Kidney epithelial cell (primary cell): ENCODE measurements around the gene SMIM26. TPM values are rescaled to one million over a fixed set of nuclear protein-coding genes. Genes with fewer than 3 reads are reported as not detected.

Experiments used
- DNase-seq: peaks from one replicate; pipeline ENCODE4 v3.0.0-alpha.2; 2010; ENCODE audit warnings: low read depth
- H3K27me3 ChIP-seq: 2 replicates; pipeline ENCODE4 v1.6.0; 2011; ENCODE audit warnings: low read length; ENCODE audit not compliant: control insufficient read depth, insufficient read depth
- H3K36me3 ChIP-seq: 2 replicates; pipeline ENCODE4 v1.5.1; 2011; ENCODE audit warnings: low read length; ENCODE audit not compliant: control insufficient read depth, insufficient read depth
- H3K4me3 ChIP-seq: 2 replicates; pipeline ENCODE4 v1.5.1; 2011; ENCODE audit warnings: low read depth, mild to moderate bottlenecking, control low read depth, low read length
- CTCF ChIP-seq: IDR thresholded peaks from 2 replicates; pipeline ENCODE4 v1.5.1; 2011; ENCODE audit warnings: mild to moderate bottlenecking, moderate library complexity, low read length, control low read depth, inconsistent platforms; ENCODE audit not compliant: insufficient read depth, poor library complexity, severe bottlenecking
- total RNA-seq: library from RNA; depleted of rRNA; stranded (reverse); fragments of >200 nt; gene quantifications from 2 replicates; pipeline ENCODE4 v1.2.3, GENCODE V29; 2015

Gene SMIM26
- total RNA-seq, 1 donor from 2014 or later: 178 TPM

GRCh38 chr20:18571009-18571408, 3.8 kb downstream of the SMIM26 start:
- H3K36me3 ChIP-seq: peaks cover 2% of the 10 kb centered on the region
- no peaks in the 10 kb centered on the region for H3K27me3 ChIP-seq
- DNase-seq: no peak
- no peak overlapping the region for H3K4me3 ChIP-seq
- no peak for TF ChIP-seq CTCF

DNA sequence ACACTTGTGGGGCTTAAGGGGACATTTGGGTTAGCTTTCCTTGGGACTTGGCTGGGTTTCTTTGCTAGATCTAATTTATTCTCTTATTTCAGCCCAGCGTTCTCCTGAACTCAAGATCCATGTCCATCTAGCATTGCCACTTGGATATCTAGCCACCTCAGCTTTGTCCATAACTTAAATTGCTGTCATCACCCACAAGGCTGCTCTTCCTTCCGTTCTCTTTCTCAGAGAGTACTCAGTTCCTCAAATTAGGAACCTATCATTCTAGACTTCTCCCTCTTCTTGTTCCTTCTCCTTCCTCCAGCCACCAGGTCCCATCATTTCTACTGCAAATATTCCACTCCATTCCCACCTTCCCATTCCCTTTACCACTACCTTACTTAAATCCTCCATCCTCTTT, 4.3 kb downstream of the SMIM26 start:
- no peak for TF ChIP-seq CTCF
- Histone ChIP-seq H3K27me3 (no peaks in the 10 kb centered on the region), H3K36me3 (peaks cover 2% of the 10 kb centered on the region), H3K4me3 (no peak overlapping the region)
- DNase-seq: no peak

DNA sequence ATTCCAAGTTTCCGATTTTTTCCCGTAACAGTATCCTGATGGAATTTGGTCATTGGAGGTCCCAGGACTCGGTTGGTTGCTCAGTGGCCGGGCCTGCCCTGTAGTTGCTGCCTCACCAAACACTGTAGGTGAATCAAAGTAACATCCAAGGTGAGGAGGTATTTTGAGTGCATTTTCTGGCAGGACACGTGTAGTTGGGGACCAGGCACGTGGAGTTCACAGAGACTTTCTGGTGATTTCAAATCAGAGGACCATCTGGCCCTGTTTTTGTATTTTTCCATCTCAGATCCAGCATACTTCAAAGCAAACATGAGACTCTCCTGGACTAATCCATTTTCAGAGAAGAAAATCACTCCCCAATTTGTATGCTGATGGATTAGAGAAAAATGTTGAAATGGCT, 10.7 kb downstream of the SMIM26 start:
- Histone ChIP-seq H3K36me3 (no peaks in the 10 kb centered on the region), H3K27me3 (no peaks in the 10 kb centered on the region), H3K4me3 (no peak overlapping the region)
- no peak for DNase-seq
- TF ChIP-seq CTCF: no peak

DNA sequence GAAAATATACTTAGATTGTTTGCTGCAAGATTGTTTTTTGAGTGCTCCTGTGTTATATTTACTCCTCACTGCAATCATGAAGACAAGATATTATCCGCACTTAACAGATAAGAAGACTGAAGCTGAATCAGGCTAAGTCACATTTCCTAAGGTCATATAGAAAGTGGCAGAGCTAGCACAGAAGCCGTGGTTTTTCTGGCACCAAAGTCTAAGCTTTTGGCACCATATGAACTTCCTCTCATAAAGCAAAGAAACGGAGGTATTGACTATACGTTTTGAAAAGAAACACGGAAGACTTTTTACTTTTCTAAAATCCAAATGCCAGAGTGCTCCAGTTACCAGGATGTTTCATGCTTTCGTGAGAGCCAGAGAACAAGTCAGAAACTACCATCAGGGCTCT, 11.3 kb downstream of the SMIM26 start:
- no peak for TF ChIP-seq CTCF

DNA sequence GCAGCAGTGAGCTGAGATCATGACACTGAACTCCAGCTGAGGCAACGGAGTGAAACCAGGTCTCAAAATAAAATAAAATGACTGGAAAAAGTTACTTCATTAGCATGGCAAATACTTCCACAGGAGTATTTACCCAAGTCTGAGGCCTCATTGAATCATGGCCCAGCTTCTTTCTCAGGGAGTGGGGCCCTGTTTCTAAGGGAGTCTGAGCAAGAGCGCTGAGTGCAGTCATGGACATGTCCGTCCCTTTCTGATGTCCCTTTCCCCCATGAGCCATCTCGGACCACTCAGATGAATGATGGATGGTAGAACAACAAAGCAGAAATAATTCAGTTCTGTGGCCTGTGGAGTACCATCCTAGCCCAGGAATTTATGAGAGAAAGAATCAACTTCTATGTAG, 12.8 kb downstream of the SMIM26 start:
- Histone ChIP-seq H3K36me3 (no peaks in the 10 kb centered on the region), H3K27me3 (no peaks in the 10 kb centered on the region), H3K4me3 (no peak overlapping the region)
- DNase-seq: no peak
- TF ChIP-seq CTCF: no peak

More for the DNA sequence above, 11.3 kb downstream of the SMIM26 start:
- Histone ChIP-seq H3K36me3 (no peaks in the 10 kb centered on the region), H3K4me3 (no peak overlapping the region), H3K27me3 (no peaks in the 10 kb centered on the region)
- no peak for DNase-seq

- DNase-seq: peak; percentile 89
- no peaks in the 10 kb centered on the region for H3K27me3 ChIP-seq
- H3K4me3 ChIP-seq: no peak overlapping the region
- no peak for TF ChIP-seq CTCF
- H3K36me3 ChIP-seq: no peaks in the 10 kb centered on the region
Observed at GRCh38 chr20:18585134-18585533, 17.9 kb downstream of the SMIM26 start.
